ENCODE results near the gene CYP2U1.
A peak's percentile ranks its signal among the peaks of the same experiment; 100 is the strongest.

- TF ChIP-seq POLR2AphosphoS5 (IDR thresholded peaks at IDR 0.05; ENCODE audit: low read depth, low read length): peak; percentile 83
- TF ChIP-seq E2F6 (IDR thresholded peaks at IDR 0.05): peak; percentile 94
- TF ChIP-seq KDM1A (IDR thresholded peaks at IDR 0.05; ENCODE audit: borderline replicate concordance, low read length): no peak
- TF ChIP-seq JUN (IDR thresholded peaks at IDR 0.05; ENCODE audit: low read depth, low read length): no peak
- TF ChIP-seq ATF3 (IDR thresholded peaks at IDR 0.05; ENCODE audit: insufficient read depth, low read depth, low read length): no peak
- TF ChIP-seq EP300 (IDR thresholded peaks at IDR 0.05; ENCODE audit: borderline replicate concordance in 1 of 2, low read depth in 2 of 2, low read length in 2 of 2): no peak
- no peak; the same call in 1 of the 2 replicates for TF ChIP-seq TBP (IDR thresholded peaks at IDR 0.05; ENCODE audit: low read depth, low read length)
Measured at GRCh38 chr4:107989537-107990386, 58.4 kb downstream of the CYP2U1 start, which contains the start of gene HADH.

Data from H1 (cell line).